ENCODE data around the gene TAF15. TPM values are rescaled to one million over a fixed set of nuclear protein-coding genes. Genes with fewer than 3 reads are reported as not detected.

TAF15 gene
- total RNA-seq, 1 donor from 2014 or later: 315 TPM

DNA sequence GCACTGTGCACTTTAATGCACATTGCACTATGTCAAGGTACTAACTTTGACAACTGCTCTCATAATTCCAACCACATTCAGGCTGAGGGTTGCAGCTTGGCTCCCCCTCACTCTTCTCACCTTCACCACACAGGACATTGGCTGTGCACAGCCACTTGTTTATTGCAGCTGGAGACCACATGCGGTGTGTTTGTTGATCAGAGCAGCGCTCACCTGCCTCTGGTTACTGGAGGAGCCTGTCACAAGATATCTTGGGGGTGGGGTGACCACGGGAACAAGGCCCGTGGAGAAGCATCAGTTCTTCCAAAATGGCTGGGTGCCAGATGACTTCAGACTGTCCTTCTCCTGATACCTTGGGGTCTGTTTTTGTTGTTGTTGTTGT is 81.5 kb downstream of the TAF15 start:
- no peaks in the 10 kb centered on the region for H3K36me3 Mint-ChIP-seq (ENCODE audit: low read depth)
- intact Hi-C loops (cut with micrococcal nuclease): loop anchor here (5.0 kb wide), 1 partner anchor 43 kb away; no protein-coding TSS in a partner anchor
- no peaks in the 10 kb centered on the region for H3K27me3 Mint-ChIP-seq (ENCODE audit: low read depth)
- H3K27ac Mint-ChIP-seq: peak overlapping the region; percentile 58
- peak; percentile 33 for DNase-seq (ENCODE audit: low spot score)
- peaks cover 49% of the 10 kb centered on the region for H3K4me1 Mint-ChIP-seq (ENCODE audit: low read depth)
- no peak overlapping the region for H3K4me3 Mint-ChIP-seq (ENCODE audit: low read depth)
- no peaks in the 10 kb centered on the region for H3K9me3 Mint-ChIP-seq

GRCh38 chr17:35891269-35891668 is 82.0 kb downstream of the TAF15 start:
- no peak for DNase-seq (ENCODE audit: low spot score)
- no peaks in the 10 kb centered on the region for H3K36me3 Mint-ChIP-seq (ENCODE audit: low read depth)
- intact Hi-C loops (cut with micrococcal nuclease): loop anchor here (5.0 kb wide), 1 partner anchor 44 kb away; no protein-coding TSS in a partner anchor
- no peak overlapping the region for H3K27ac Mint-ChIP-seq
- H3K4me3 Mint-ChIP-seq (ENCODE audit: low read depth): no peak overlapping the region
- no peaks in the 10 kb centered on the region for H3K9me3 Mint-ChIP-seq
- H3K27me3 Mint-ChIP-seq (ENCODE audit: low read depth): no peaks in the 10 kb centered on the region
- peaks cover 54% of the 10 kb centered on the region for H3K4me1 Mint-ChIP-seq (ENCODE audit: low read depth)

- peaks cover 57% of the 10 kb centered on the region for H3K4me1 Mint-ChIP-seq (ENCODE audit: low read depth)
- no peaks in the 10 kb centered on the region for H3K36me3 Mint-ChIP-seq (ENCODE audit: low read depth)
- peak overlapping the region; percentile 83 for H3K27ac Mint-ChIP-seq
- no peak for DNase-seq (ENCODE audit: low spot score)
- no peaks in the 10 kb centered on the region for H3K9me3 Mint-ChIP-seq
- no peak overlapping the region for H3K4me3 Mint-ChIP-seq (ENCODE audit: low read depth)
- intact Hi-C loops (cut with micrococcal nuclease): loop anchor here (1.0 to 5.0 kb wide), 2 partner anchors 12 to 45 kb away; partner anchors contain the start of gene CCL5
- no peaks in the 10 kb centered on the region for H3K27me3 Mint-ChIP-seq (ENCODE audit: low read depth)
Measured at GRCh38 chr17:35892091-35893035, 83.1 kb downstream of the TAF15 start.

GRCh38 chr17:35893751-35894150 is 84.5 kb downstream of the TAF15 start:
- DNase-seq (ENCODE audit: low spot score): no peak
- peaks cover 64% of the 10 kb centered on the region for H3K4me1 Mint-ChIP-seq (ENCODE audit: low read depth)
- intact Hi-C loops (cut with micrococcal nuclease): loop anchor here (5.0 kb wide), 1 partner anchor 46 kb away; no protein-coding TSS in a partner anchor
- H3K27me3 Mint-ChIP-seq (ENCODE audit: low read depth): no peaks in the 10 kb centered on the region
- no peak overlapping the region for H3K27ac Mint-ChIP-seq
- no peaks in the 10 kb centered on the region for H3K9me3 Mint-ChIP-seq
- no peak overlapping the region for H3K4me3 Mint-ChIP-seq (ENCODE audit: low read depth)
- no peaks in the 10 kb centered on the region for H3K36me3 Mint-ChIP-seq (ENCODE audit: low read depth)

- Mint-ChIP-seq H3K36me3 (ENCODE audit: low read depth) (no peaks in the 10 kb centered on the region), H3K4me3 (ENCODE audit: low read depth) (no peak overlapping the region), H3K27ac (no peak overlapping the region), H3K27me3 (ENCODE audit: low read depth) (no peaks in the 10 kb centered on the region), H3K9me3 (no peaks in the 10 kb centered on the region), H3K4me1 (ENCODE audit: low read depth) (peaks cover 64% of the 10 kb centered on the region)
- intact Hi-C loops (cut with micrococcal nuclease): loop anchor here (5.0 kb wide), 1 partner anchor 47 kb away; no protein-coding TSS in a partner anchor
- no peak for DNase-seq (ENCODE audit: low spot score)
Measured at GRCh38 chr17:35894206-35894605, 84.9 kb downstream of the TAF15 start.

- no peaks in the 10 kb centered on the region for H3K9me3 Mint-ChIP-seq
- intact Hi-C loops (cut with micrococcal nuclease): loop anchor here (1.0 to 5.0 kb wide), 2 partner anchors 16 to 196 kb away; partner anchors contain the start of genes CCL3 and CCL5
- no peak for DNase-seq (ENCODE audit: low spot score)
- H3K27me3 Mint-ChIP-seq (ENCODE audit: low read depth): no peaks in the 10 kb centered on the region
- H3K4me1 Mint-ChIP-seq (ENCODE audit: low read depth): peaks cover 64% of the 10 kb centered on the region
- no peaks in the 10 kb centered on the region for H3K36me3 Mint-ChIP-seq (ENCODE audit: low read depth)
- no peak overlapping the region for H3K4me3 Mint-ChIP-seq (ENCODE audit: low read depth)
- H3K27ac Mint-ChIP-seq: peak overlapping the region; percentile 93
Measured at GRCh38 chr17:35895636-35896587, 86.6 kb downstream of the TAF15 start.

Other genes with a start within 250 kb of the TAF15 start
- not detected in 2 replicates for gene SLFN14, start 248.7 kb upstream of the TAF15 start, total RNA-seq
- 4.5 and 4.8 TPM in 2 replicates for gene PEX12, start 230.9 kb upstream of the TAF15 start, total RNA-seq
- 177 and 194 TPM in 2 replicates for gene AP2B1, start 222.2 kb upstream of the TAF15 start, total RNA-seq
- gene RASL10B, start 77.8 kb upstream of the TAF15 start, total RNA-seq: 0.94 and 1.2 TPM in 2 replicates
- not detected in 2 replicates for gene GAS2L2, start 56.2 kb upstream of the TAF15 start, total RNA-seq
- not detected in 2 replicates for gene C17orf50, start 48.6 kb upstream of the TAF15 start, total RNA-seq
- gene MMP28, start 13.8 kb upstream of the TAF15 start, total RNA-seq: not detected in 2 replicates
- gene HEATR9, start 59.4 kb downstream of the TAF15 start, total RNA-seq: 0.14 and 0.16 TPM in 2 replicates
- gene CCL5, start 70.9 kb downstream of the TAF15 start, total RNA-seq: 28.1 and 28.9 TPM in 2 replicates
- 4.5 and 5.3 TPM in 2 replicates for gene RDM1, start 121.3 kb downstream of the TAF15 start, total RNA-seq
- not detected in 2 replicates for gene LYZL6, start 134.2 kb downstream of the TAF15 start, total RNA-seq
- gene CCL16, start 172.0 kb downstream of the TAF15 start, total RNA-seq: not detected in 2 replicates
- not detected in 2 replicates for gene CCL14, start 177.2 kb downstream of the TAF15 start, total RNA-seq
- not detected in 2 replicates for gene CCL15, start 192.1 kb downstream of the TAF15 start, total RNA-seq
- not detected in 2 replicates for gene CCL23, start 208.5 kb downstream of the TAF15 start, total RNA-seq

Measured in activated T-helper 2 cell treated with anti-CD3 and anti-CD28 coated beads, Interferon-gamma antibody, Interleukin-2, Interleukin-4, amounts not matched to agents 10 μg/mL and 5 μg/mL and 100 μg/mL, durations not matched to agents 14 hours and 24 hours and 36 hours (primary cell).